Measurements from ENCODE around the gene CPNE7.

DNA sequence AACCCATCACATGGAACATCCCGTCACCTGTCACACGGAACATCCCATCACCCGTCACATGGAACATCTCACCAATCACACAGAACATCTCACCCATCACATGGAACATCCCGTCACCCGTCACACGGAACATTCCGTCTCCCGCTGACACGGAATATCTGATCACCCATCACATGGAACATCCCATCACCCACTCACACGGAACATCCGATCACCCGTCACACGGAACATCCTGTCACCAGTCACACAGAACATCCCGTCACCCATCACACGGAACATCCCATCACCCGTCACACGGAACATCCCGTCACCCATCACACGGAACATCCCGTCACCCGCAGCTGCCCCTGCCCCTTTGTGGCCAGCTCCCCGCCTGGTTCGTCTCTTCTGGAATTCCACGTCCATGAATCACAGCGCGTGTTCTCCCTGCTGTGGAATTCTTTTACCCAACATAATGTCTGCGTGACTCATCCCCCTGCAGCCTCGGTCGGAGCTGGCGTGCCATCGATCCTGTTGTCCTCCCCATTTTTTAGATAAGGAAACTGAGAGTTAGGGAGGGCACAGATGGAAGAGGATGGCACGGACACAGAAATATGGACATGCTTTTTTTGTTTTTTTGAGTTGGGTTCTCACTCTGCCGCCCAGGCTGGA, 5.6 kb downstream of the CPNE7 start:
- TF ChIP-seq POLR2A (IDR thresholded peaks at IDR 0.05) = no peak
- TF ChIP-seq, protein P1, sequence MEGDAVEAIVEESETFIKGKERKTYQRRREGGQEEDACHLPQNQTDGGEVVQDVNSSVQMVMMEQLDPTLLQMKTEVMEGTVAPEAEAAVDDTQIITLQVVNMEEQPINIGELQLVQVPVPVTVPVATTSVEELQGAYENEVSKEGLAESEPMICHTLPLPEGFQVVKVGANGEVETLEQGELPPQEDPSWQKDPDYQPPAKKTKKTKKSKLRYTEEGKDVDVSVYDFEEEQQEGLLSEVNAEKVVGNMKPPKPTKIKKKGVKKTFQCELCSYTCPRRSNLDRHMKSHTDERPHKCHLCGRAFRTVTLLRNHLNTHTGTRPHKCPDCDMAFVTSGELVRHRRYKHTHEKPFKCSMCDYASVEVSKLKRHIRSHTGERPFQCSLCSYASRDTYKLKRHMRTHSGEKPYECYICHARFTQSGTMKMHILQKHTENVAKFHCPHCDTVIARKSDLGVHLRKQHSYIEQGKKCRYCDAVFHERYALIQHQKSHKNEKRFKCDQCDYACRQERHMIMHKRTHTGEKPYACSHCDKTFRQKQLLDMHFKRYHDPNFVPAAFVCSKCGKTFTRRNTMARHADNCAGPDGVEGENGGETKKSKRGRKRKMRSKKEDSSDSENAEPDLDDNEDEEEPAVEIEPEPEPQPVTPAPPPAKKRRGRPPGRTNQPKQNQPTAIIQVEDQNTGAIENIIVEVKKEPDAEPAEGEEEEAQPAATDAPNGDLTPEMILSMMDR (IDR thresholded peaks at IDR 0.05) = no peak

All from lower leg skin (tissue), 3 donors.